ENCODE results near the gene FALEC. TPM values are rescaled to one million over a fixed set of nuclear protein-coding genes. Genes with fewer than 3 reads are reported as not detected.

FALEC gene

GRCh38 chr1:150582371-150582770 is 66.8 kb downstream of the FALEC start:
- H4K91ac ChIP-seq (ENCODE audit: low read length): no peak overlapping the region
- peak; percentile 15 for DNase-seq
- no peak overlapping the region for H2BK120ac ChIP-seq (ENCODE audit: low read depth, low read length)
- peaks cover 7% of the 10 kb centered on the region for H3K79me1 ChIP-seq (replicated peaks; ENCODE audit: low read length, poor library complexity, severe bottlenecking)
- no peak overlapping the region for H3K18ac ChIP-seq (ENCODE audit: low read depth in 1 of 2, low read length in 2 of 2)
- no peaks in the 10 kb centered on the region for H3K27me3 ChIP-seq (ENCODE audit: control insufficient read depth in 1 of 2, insufficient read depth in 1 of 2, low read length in 2 of 2)
- no peak overlapping the region for H3K4me3 ChIP-seq (ENCODE audit: insufficient read depth in 1 of 2, low read depth in 1 of 2, low read length in 2 of 2)
- H3K14ac ChIP-seq (ENCODE audit: low read length in 2 of 2): no peak overlapping the region
- no peaks in the 10 kb centered on the region for H3K9me3 ChIP-seq (ENCODE audit: control insufficient read depth, low read length)
- H3K4me2 ChIP-seq (ENCODE audit: low read length, poor library complexity, severe bottlenecking): no peak overlapping the region
- H4K8ac ChIP-seq (ENCODE audit: low read length): no peak overlapping the region
- peaks cover 4% of the 10 kb centered on the region for H3K4me1 ChIP-seq (ENCODE audit: control insufficient read depth, insufficient read depth, low read depth, low read length)
- H3K27ac ChIP-seq (ENCODE audit: low read length, poor library complexity, severe bottlenecking): no peak overlapping the region
- H2BK5ac ChIP-seq (ENCODE audit: low read depth, low read length, poor library complexity, severe bottlenecking): no peak overlapping the region
- H2BK15ac ChIP-seq (ENCODE audit: low read depth, poor library complexity, severe bottlenecking): no peak overlapping the region
- no peak overlapping the region for H2BK12ac ChIP-seq (ENCODE audit: low read length in 2 of 2)
- no peak overlapping the region for H3K9ac ChIP-seq (ENCODE audit: low read length)
- no peak overlapping the region for H3K4ac ChIP-seq (ENCODE audit: low read depth in 1 of 2, low read length in 2 of 2)
- H2AFZ ChIP-seq (ENCODE audit: low read depth, low read length): no peak overlapping the region
- no peak overlapping the region for H3K23ac ChIP-seq (ENCODE audit: low read length in 2 of 2)
- H3K36me3 ChIP-seq (ENCODE audit: control insufficient read depth in 1 of 2, insufficient read depth in 2 of 2, low read depth in 1 of 2, low read length in 2 of 2): peaks cover 5 to 16% of the 10 kb centered on the region in 2 experiments
- H2AK5ac ChIP-seq (ENCODE audit: low read length, severe bottlenecking): no peak overlapping the region
- 100% methylated on average over 1 of the region's 2 CpGs for WGBS

Small RNA genes within 50 kb of the gene (small RNA-seq; reads per million reads assigned to genes)
- gene MIR4257 (ENCODE audit: low read depth) (not detected), gene RN7SL473P (ENCODE audit: low read depth) (not detected), gene RN7SL600P (ENCODE audit: low read depth) (not detected)
